D721Med (cell line): Measurements from ENCODE around the gene TRIL.

ENCODE experiments used
- DNase-seq: peaks from one replicate; pipeline ENCODE4 v3.0.0; 2011; ENCODE audit warnings: low spot score; ENCODE audit not compliant: insufficient read length
- FAIRE-seq: peaks from 2 replicates; lab custom pipeline; 2011; peaks lifted over from hg19 to GRCh38; lab: Jason Lieb, UNC
- CTCF ChIP-seq: IDR thresholded peaks from 2 replicates; pipeline ENCODE4 v1.5.1; 2012; ENCODE audit warnings: mild to moderate bottlenecking, control low read depth; ENCODE audit not compliant: insufficient read depth; ENCODE audit errors: missing control alignments

The TRIL gene

DNA sequence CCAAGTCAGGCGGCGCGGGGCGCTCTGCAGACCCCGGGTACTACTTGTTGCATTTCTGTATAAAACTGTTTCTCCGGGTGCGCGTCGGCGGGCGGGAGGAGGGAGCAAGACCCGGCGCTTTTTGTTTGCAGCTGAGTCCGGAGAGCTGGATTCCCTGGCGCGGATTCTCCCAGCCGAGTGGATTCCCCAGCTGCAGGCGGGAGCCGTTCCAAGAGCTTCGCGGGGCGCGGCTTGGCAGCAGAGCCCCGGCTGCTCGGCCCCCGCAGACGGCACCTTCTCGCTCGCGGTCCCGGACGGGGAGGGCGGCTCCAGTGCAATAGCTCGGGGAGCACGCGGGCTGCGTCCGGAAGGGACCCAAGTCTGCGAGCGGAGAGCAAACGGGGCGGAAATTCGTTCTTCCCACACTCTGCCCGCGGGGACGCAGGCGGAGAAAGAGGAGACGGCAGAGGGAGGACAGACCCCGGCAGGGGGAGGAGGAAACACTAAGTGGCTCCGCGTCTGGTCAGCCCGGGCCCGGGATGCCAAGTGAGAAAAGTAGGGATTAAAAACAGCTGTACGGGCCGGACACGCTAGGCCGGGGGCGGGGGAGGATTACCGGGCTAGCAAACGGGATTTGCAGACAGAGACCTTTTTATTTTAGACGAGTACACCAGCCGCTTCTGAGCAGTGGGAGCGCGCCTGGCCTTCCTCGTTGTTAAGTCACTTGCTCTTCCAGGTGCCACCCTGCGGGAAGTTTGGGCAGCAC, at the start of gene TRIL:
TRIL (minus strand) TSS at position 96 of the 745 bp plus-strand sequence. CDS start 284 bp downstream, outside the sequence.
- FAIRE-seq (no peak), DNase-seq (no peak)
- TF ChIP-seq CTCF = no peak

- FAIRE-seq (no peak), DNase-seq (no peak)
- no peak for TF ChIP-seq CTCF
Observed at GRCh38 chr7:29007127-29007526, 49.0 kb upstream of the TRIL start.

- TF ChIP-seq CTCF = no peak
- FAIRE-seq = no peak
- no peak for DNase-seq
Observed at GRCh38 chr7:29005829-29006228, 47.7 kb upstream of the TRIL start.

GRCh38 chr7:29005406-29005805, 47.3 kb upstream of the TRIL start:
- FAIRE-seq = no peak
- no peak for DNase-seq
- no peak for TF ChIP-seq CTCF

GRCh38 chr7:29003703-29004102, 45.6 kb upstream of the TRIL start:
- FAIRE-seq (no peak), DNase-seq (no peak)
- TF ChIP-seq CTCF = no peak

GRCh38 chr7:29000717-29001076, 42.6 kb upstream of the TRIL start:
- no peak for DNase-seq
- TF ChIP-seq CTCF = no peak
- FAIRE-seq = no peak
